GM13976 (cell line): Measurements from ENCODE around the gene NEB.
"Not testable (repeated sequence)": the region's sequence is repeated elsewhere in the genome, so short reads cannot be mapped to it uniquely, and the experiment has no call there.

Experiments
- DNase-seq: peaks from one replicate; pipeline ENCODE4 v3.0.0; 2012; ENCODE audit warnings: low spot score
- in situ Hi-C: fragments of 300-500 bp; cut with MboI; formaldehyde crosslinking; loops from one replicate; pipeline ENCODE4 v1.12.0; 2022; ENCODE audit warnings: low sequenced_read_pairs, mixed read lengths, inconsistent platforms; ENCODE audit not compliant: unreplicated experiment
- TF ChIP-seq, protein P1 (sequence below): IDR thresholded peaks from 2 replicates; pipeline ENCODE4 v1.5.1; 2012; ENCODE audit warnings: borderline replicate concordance, mild to moderate bottlenecking; ENCODE audit not compliant: insufficient read depth; ENCODE audit errors: extremely low read depth, missing control alignments, control extremely low read depth

The NEB gene

DNA sequence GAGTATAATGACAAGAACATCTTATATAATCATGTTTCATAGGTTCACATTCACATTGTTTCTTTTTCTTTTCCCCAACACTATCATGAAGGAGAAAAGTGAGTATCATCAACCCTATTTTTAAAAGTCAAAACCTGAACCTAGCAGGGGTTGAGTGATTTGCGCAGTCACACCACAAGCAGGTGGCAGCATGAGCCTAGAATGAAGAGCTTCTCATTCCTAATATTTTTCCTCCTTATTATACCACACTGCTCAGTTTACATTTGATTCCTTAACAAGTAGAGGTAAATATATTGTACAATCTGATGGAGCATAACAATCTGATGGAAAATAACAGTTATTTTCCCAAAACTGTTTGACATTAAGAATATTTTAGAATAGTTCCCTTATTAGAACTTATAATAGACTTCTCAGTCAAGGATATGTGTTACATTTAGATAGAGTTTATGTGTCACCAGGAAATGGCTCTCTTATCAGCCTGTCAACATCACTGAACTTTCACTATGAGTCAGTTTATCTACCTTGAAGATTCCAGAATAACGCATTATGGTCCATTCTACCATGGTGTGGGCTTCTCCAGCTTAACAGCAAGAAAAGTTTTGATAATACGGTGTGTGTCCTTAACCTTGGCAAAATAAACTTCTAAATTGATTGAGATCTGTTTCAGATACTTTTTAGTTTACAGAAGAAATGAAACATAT, 119.5 kb downstream of the NEB start:
- DNase-seq = no peak
- in situ Hi-C loops = no loop called here

DNA sequence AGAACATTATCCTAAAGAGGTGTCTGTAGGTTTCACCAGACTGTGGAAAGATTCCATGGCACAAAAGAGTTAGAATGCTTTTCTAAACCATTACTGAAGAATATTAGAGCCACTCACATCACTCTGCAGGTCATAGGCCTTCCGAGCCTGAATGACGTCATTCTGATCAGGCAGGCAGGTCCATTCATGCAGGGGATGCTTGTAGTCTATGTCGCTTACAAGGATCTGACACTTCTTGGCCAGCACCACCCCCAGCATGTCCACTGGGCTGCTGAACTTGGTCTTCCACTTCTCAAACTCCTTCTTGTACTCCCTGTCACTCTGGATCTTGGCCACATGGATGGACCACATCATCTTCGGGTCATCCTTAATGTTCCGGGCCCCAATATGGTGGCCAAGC, 120.1 kb downstream of the NEB start:
- TF ChIP-seq, protein P1, sequence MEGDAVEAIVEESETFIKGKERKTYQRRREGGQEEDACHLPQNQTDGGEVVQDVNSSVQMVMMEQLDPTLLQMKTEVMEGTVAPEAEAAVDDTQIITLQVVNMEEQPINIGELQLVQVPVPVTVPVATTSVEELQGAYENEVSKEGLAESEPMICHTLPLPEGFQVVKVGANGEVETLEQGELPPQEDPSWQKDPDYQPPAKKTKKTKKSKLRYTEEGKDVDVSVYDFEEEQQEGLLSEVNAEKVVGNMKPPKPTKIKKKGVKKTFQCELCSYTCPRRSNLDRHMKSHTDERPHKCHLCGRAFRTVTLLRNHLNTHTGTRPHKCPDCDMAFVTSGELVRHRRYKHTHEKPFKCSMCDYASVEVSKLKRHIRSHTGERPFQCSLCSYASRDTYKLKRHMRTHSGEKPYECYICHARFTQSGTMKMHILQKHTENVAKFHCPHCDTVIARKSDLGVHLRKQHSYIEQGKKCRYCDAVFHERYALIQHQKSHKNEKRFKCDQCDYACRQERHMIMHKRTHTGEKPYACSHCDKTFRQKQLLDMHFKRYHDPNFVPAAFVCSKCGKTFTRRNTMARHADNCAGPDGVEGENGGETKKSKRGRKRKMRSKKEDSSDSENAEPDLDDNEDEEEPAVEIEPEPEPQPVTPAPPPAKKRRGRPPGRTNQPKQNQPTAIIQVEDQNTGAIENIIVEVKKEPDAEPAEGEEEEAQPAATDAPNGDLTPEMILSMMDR = no peak
- DNase-seq = no peak
- in situ Hi-C loops = no loop called here

More for the DNA sequence above, 119.5 kb downstream of the NEB start:
- TF ChIP-seq, protein P1 = no peak

DNA sequence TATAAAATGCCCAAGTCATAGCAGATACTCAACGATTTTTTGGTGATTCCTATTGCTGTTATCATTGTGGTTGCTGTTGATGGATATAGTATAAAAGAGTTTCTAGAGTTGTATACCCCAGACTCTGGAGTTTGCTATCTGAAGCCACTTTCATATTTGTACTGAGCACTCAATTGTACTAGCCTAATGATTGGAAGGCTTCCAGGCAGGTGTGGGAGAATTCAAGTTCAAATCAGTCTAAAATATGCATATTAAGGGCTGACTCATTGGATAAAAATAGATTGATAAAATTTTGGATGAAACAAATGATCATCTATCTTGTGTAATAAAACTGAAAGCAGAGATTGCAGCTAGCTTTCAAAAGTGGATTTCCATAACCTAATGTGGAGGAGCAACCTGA, 122.9 kb downstream of the NEB start:
- in situ Hi-C loops = no loop called here
- DNase-seq = no peak
- TF ChIP-seq, protein P1 = no peak

DNA sequence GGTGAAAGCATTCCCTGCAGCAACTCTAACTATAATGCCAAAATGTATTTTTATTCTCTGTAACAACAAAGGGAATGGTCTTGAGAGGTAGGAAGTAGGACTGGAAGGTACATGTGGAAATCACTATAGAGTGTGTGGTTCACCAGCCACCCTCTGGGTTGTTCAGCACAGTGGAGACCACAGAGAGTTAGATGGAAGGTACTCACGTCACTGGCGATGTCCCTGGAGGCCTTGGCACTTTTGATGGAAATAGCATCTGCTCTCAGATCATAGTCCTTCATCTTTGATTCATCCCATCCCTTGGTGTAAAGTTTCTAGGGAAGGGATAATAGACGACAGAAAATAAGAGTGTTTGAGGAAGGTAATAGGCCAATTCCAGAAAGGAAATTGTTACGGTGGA, 124.0 kb downstream of the NEB start:
- in situ Hi-C loops = no loop called here
- DNase-seq = no peak
- TF ChIP-seq, protein P1 = no peak

DNA sequence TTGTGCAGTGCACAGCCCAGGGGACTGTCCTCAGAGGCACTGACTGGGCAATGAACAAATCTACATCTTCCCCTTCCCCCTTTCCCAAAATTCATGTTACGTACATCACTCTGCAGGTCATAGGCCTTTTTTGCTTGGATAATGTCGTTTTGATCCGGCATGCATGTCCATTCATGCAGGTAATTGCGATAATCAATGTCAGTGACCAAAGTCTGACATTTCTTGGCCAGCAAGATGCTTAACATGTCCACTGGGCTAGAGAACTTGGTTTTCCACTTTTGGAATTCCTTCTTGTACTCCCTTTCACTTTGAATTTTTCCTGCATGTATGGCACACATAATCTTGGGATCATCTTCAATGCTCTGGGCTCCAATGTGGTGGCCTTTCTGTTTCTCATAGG, 124.6 kb downstream of the NEB start:
- TF ChIP-seq, protein P1 = no peak
- in situ Hi-C loops = no loop called here
- DNase-seq = no peak

DNA sequence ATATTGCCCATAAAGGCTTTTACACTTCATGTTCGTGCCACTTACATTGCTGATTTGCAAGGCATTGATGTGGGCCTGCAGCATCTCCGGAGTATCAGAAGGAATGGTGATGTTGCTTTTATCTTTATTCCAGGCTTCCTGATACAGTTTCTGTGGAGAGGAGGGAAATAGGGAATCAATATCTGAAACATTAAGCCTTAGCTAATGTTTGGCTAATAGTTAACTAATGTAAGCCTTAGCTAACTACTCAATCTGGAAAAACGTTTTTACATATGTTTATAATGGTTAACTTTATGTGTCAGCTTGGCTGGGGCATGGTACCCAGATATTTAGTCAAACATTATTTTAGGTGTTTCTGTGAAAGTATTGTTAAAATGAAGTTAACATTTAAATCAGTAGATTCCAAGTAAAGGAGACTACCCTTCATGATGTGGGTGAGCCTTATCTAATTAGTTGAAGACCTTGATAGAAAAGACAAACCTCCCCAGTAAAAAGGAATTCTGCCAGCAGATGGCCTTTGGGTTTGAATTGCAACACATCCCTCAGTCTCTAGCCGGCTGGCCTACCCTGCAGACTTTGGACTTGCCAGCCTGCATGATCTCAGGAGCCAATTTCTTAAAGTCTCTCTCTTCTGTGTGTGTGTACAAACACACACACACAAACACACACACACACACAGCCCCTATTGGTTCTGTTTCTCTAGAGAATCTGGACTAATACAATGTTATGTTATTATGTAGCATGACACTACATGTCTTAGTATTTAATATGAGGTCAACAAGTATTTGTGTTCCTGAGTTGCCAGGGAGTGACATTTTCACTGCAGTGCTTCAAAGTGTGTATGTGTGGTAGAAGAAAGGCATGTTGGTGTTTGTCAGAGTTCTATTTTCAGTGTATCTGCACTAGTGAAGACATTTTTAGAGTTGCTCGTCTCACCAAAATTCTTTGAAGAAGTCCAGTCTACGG, 126.5 kb downstream of the NEB start:
- in situ Hi-C loops, DNase-seq: not testable (repeated sequence)

DNA sequence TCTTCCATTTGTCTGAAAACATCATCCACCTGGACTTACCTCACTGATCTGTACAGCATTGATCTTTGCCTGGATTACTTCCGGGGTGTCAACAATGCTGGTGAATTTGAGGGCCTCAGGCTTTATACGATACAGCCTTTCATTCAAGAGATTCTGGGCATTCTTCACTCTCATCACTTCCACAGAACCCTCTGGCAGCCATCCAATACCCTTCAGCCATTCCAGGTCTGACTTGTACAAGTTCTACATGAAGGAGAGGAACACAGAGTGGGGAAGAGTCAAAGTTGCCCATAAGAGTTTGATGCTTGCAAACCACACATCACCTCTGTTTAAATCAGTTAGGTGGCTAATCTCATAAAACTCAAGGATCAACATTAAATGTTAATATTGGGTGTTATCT, 130.7 kb downstream of the NEB start:
- in situ Hi-C loops = not testable (repeated sequence)

DNA sequence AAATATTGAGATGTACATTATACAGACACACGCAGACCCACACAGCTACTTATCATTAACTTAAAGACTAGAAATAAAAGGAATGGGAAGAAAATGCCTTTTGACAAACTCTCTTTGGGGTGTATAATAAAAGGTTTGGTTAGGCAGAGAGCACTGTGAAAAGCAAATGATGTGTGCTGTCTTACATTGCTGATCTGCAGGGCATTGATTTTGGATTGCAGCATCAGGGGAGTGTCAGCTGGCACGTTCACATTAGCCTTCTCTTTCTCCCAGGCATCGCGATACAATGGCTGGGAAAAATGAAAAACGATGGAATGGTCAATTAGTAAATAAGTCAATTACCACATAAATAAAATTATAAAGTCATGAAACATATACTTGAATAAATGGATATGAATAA, 131.9 kb downstream of the NEB start:
- in situ Hi-C loops, DNase-seq: not testable (repeated sequence)

More for the DNA sequence above, 130.7 kb downstream of the NEB start:
- not testable (repeated sequence) for DNase-seq

DNA sequence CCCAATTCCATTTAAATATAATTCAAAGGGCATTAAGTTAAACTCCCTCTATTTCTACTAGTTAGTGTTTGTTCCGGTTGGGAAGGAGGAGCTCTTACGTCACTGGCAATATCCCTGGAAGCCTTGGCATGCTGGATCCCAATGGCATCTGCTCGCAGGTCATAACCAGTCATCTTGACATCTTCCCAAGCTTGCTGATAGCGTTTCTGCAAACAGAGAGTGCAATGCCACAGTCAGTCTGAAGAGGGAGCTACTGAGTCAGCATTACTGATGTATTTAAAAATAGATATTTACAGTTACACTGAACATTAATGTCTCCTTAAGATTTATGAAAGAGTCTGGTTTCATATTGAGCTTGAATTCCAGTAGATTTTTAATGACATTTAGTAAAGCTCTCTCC, 132.5 kb downstream of the NEB start:
- DNase-seq, in situ Hi-C loops: not testable (repeated sequence)

DNA sequence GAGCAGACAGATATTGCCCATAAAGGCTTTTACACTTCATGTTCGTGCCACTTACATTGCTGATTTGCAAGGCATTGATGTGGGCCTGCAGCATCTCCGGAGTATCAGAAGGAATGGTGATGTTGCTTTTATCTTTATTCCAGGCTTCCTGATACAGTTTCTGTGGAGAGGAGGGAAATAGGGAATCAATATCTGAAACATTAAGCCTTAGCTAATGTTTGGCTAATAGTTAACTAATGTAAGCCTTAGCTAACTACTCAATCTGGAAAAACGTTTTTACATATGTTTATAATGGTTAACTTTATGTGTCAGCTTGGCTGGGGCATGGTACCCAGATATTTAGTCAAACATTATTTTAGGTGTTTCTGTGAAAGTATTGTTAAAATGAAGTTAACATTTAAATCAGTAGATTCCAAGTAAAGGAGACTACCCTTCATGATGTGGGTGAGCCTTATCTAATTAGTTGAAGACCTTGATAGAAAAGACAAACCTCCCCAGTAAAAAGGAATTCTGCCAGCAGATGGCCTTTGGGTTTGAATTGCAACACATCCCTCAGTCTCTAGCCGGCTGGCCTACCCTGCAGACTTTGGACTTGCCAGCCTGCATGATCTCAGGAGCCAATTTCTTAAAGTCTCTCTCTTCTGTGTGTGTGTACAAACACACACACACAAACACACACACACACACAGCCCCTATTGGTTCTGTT, 137.2 kb downstream of the NEB start:
- in situ Hi-C loops, DNase-seq: not testable (repeated sequence)

DNA sequence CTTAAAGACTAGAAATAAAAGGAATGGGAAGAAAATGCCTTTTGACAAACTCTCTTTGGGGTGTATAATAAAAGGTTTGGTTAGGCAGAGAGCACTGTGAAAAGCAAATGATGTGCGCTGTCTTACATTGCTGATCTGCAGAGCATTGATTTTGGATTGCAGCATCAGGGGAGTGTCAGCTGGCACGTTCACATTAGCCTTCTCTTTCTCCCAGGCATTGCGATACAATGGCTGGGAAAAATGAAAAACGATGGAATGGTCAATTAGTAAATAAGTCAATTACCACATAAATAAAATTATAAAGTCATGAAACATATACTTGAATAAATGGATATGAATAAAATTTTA, 142.4 kb downstream of the NEB start:
- DNase-seq, in situ Hi-C loops: not testable (repeated sequence)
